GM15510 (cell line): ENCODE results near the gene DCHS2.

Experiments
- POLR2A ChIP-seq: IDR thresholded peaks from 3 replicates; pipeline ENCODE4 v1.6.1; 2011; ENCODE audit warnings: borderline replicate concordance; ENCODE audit not compliant: insufficient read length; ENCODE audit errors: extremely low read depth

Gene DCHS2

DNA sequence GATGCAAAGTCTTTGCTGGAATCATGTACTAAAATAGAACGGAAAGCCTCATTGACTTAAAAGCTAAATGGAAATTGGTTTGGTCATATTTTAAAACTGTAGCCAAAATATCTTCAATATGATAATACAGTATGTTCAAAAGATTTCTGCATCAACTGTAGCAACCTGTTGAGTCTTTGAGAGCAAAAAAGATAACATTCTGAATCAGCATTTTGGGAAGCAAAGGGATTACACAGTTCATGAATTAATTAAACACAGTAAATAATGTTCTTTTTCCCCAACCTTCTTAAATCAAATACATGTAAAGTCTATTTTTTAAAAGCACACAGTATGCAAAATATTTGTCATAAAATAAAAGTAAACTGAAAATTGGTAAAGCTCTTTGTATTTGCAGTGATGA, 50.5 kb downstream of the DCHS2 start:
- TF ChIP-seq POLR2A, result no peak

DNA sequence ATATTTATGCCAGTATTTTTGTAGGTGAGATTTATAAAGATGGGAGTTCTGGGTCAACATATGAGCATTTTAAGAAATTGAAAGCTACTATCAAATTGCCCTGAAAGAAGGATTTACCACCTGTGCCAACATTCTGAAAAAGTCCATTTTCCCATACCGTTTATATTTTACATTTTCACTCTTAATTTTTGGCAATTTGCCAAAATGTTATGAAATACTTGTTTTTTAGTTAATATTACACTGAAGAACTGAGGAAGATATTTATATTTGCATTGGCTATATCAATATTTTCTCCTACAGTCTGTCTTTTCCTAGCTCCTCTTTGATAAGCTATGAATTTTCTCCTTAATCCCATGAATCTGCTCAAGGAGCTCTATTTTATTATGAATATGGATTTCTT, 52.4 kb downstream of the DCHS2 start:
- TF ChIP-seq POLR2A, result no peak

DNA sequence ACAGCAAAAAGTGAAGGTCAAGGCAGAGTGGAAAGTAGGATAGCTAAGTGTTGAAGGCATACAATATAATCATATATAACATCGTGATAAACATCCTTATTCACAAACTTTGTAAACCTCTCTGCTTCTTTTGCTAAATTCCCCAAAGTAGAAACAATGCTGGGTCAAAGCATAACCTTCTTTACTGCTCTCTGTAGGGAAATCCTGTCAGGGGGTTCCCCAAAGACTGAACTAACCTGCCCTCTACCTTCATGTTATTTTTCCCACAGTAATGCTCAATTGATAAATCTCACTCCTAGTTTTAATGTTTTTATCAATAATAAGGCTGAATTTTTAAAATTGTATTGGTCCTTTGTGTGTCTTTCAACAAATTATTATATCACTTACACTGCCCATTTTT, 55.7 kb downstream of the DCHS2 start:
- TF ChIP-seq POLR2A, result no peak

DNA sequence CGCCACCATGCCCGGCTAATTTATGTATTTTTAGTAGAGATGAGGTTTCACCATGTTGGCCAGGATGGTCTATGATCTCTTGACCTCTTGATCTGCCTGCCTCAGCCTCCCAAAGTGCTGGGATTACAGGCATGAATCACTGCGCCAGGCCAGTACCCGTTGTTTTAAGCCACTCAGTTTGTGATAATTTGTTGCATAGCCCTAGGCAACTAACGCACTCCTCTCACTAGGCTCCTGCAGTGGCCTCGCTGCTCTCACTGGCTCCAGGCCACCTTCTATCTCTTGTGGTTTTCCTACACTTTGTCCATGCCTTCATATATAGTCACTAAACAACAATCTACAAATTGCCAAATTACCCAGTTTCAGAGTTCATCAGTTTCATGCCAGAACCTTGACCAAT, 58.1 kb downstream of the DCHS2 start:
- TF ChIP-seq POLR2A, result no peak

DNA sequence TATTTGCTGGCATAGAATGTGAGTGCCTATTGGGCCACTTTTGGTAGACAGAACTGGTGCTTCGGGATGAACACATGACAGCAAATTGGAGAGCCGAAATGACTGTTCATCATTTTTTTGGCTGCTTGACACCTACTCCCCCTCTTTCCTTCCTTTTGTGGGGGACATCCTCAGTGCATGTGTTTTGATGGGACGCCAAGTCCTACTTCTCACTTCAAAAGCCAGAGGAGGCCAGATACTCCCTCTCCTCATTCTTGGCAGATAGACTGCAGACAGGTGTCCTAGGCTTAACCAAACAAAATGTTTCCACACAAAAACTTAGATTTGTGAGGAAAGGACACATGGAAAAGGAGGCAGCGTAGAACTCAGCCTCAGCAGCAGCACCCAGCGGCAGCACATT, 62.4 kb downstream of the DCHS2 start:
- TF ChIP-seq POLR2A, result no peak

DNA sequence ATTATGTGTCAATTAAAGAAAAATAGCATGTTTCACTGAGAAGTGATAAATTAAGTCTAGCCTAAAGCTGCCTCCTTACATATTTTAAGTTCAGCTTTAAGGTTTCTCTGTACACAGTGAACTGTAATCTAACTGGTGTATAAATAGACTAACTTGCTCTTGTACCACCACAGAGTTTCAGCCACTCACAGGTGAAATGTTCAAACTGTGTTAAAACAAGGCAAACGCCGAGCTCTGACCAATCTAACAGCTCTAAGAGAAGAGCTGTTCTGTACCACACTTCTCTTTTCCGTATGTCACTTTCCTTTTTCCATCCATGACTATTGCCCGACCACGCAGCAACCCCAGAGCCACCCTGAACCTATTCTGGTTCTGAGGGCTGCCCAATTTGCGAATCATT, 64.5 kb downstream of the DCHS2 start:
- TF ChIP-seq POLR2A, result no peak

DNA sequence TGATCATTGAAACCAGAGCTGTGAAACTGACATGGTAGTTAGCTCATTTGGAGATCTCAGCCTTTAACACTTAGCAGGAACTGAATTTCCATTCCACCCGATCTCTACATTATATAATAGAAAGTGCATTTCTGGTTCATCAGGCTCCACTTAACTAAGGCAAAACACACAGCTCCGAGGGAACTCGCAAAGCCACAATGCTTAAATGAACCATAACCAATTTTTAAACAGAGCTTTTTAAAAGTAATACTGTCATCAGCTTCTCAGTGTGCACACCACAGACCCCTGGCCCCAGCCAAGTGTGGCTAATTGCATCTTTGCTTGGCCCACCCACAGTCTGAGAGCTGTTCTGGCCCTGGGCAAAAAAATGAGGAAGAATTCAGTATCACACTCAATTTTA, 66.1 kb downstream of the DCHS2 start:
- no peak for TF ChIP-seq POLR2A

DNA sequence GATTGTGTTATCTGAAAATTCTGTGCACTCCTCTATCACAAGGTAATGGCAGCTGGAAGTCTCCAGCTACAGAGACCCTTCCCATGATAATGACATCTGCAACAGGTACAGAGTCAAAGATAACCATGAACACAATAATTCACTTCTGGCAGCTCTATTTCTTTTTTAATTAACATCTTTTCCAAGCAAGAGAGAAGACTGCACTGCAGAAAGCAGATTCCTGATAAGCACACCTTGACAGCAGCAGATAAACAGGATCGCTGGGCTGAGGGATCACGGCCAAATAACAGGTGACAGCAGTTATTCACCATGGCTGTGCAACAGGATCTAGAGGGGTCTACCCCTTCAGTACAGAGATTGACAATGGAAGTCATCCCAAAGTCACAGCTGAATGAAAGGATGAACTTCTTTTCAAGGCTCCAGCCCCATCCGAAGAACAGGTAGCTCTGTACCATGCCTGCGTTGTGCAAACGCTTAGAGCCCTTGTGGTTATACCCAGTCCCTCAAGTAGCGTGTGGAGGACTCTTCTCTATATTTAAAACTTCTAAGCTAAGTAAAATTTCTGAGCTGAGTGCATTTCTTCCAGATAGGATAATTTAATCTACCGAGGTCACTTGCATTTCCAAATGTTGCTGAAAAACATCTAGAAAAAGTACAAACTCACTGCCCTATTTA, 66.7 kb downstream of the DCHS2 start:
- no peak for TF ChIP-seq POLR2A

DNA sequence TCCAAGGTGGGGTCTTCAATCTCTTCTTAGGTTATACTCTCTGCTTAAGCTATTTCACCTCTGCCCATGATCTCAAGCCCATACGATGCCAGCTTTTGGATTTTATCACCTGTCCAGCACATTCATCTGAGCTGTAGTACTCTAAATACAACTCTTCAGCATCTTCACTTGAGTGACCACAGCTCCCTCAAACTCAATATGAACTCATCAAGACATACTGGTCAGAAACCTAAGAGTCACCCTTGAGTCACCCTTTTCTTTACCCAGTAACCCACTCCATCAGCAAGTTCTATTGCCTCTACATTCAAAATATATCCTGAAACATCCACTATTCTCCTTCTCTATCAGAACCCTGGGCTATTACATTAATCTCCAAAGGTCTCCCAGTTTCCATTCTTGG, 69.4 kb downstream of the DCHS2 start:
- no peak for TF ChIP-seq POLR2A

DNA sequence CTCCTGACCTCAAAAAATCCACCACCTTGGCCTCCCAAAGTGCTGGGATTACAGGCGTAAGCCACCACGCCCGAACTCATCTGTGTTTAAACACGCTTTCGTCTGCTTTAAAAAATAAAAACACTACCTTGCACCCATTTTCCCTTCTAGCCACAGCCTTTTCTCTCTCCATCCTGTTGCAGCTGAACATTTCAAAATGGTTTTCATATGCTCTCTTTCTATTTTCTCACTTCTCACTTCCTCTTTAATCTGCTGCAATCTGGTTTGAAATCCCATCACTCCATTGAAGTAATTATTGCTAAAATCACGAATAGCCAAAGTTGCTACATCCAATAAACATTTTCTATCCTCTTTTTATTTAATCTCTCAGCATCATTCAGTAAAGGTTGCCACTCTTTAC, 70.0 kb downstream of the DCHS2 start:
- TF ChIP-seq POLR2A, result no peak

DNA sequence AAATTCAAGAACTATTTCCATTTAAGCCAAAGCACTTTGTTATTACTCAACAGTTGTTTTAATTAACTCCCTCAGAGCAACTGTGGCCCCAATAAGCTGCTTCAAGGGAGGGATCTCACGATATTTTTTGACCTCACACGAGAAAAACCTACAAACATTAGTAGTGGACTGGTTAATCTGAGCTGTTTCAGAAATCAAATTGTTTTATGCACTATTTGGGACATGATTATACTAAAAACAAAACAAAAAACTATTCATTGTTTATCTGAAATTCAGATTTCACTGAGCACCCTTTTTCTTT, 74.3 kb downstream of the DCHS2 start:
- TF ChIP-seq POLR2A, result no peak

DNA sequence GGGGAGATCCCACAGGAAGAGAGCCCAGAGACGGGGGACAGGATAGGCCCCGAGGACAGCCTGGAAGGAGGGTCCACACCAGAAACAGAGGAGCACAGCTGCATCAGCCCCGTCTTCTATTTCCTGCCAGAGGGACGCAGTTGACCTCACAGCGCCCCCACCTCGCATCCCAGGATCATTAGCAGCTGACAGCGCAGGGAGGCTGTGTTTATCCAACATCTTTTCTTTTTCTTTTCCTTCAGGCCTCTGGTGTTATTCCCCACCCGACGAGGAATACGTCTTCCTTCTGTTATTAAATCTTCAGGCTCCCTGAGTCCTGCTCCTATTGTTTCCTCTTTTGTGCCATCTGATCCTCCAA, 75.4 kb downstream of the DCHS2 start:
- no peak for TF ChIP-seq POLR2A

DNA sequence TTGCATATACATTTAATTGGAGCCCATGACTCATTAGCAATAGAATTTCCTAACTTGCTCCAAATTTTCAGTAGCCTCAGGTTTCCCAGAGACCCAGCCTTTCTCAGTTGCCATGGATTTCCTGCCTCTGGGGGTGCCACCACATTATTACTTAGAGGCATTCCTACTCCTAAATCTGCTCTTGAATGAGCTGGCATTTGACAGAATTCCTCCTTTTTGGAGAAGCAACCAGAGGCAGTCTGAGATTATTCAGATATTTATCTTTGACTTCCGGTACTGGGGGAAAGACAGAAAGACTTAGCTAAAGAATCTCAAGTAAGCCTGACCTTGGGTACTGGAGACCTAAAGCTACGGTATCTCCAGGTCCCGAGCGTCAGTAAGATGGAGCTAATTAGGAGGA, 76.3 kb downstream of the DCHS2 start:
- no peak for TF ChIP-seq POLR2A

DNA sequence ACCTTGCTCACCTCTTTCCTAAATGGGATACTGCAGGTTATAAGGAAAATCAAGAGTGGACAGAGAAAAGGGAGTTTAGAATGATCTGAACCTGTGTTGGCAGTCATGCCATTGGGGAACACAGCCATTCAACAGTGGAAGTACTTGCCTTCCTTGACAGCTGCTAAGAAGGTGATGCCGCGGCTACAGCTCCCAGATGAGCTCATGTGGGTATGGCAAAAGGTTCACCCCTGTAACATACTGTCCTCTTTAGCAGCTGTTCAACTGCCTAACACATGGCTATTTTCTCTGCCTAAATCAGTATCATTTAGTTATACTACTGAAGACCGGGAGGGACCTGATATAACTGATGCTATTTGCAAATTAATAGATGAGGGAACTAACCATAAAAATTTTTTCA, 76.8 kb downstream of the DCHS2 start:
- no peak for TF ChIP-seq POLR2A

DNA sequence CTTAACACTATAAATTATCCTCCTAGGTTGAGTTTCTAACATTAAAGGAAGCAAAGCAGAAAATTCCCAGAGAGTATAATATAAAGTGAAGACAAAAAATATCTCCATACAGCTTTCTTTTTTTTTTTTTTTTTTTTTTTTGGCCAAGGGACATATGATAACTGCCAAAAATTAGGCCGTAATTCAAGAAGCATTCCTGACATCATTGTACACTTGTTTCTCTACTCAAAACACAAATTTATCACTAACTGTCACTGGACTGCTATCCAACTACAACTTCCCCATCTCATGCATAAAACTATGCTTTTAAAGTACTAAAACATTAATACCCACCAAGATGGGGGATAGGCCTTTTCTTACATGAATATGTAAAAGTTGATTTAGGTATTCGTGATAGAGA, 77.2 kb downstream of the DCHS2 start:
- no peak for TF ChIP-seq POLR2A

DNA sequence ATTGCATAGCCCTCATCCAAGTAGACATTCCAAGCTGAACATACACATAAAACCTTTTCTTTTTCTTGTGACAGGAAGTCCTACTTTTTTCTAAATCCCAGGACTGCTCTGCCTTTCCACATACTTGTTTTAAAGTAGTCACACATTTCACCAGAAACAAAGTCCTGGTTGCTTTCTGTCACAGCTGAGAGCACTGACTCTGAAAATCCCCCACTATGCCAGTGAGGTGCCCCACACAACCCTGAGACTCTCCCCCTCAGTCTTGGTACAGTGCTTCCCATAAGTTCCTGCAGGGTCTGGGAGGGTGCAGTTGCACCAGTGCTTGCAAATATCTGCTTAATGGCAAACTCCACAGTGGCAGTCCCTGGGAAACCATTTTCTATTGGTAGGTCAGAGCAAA, 84.2 kb downstream of the DCHS2 start:
- TF ChIP-seq POLR2A, result no peak

DNA sequence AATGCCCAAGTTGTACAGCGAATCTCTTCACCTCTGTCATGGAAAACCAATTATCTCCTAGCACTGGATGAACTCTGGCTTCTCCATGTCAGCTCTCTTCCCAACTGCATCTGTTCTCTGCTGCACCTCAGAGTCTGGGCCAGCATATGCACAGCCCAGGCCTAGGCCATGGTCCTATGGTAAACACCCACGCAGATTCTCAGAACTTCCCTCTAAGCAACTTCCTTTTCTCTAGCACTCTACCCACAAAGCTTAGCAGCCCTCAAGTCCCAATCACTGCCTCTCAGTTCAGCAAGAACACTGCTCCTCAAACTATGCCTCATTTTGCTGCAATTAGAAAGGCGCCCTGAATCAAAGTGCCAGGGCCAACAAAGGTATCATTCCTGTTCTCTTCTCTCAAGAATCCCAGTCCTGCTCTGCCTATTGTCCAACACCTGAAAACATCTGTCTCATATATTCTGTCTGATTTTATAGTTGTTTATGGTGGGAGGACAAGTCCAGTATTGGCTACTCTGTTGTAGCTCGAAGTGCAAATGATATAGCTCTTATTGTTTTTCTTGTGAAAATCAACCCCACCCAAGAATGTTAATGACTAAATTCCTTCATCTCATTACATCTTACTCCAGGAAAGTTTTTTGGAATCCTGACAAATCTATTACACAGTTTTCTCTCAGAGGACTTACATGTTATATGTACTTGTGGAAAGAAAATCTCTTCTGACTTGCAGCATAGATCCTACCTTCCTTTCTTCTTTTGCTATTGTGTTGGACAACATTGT, 85.4 kb downstream of the DCHS2 start:
- TF ChIP-seq POLR2A, result no peak

DNA sequence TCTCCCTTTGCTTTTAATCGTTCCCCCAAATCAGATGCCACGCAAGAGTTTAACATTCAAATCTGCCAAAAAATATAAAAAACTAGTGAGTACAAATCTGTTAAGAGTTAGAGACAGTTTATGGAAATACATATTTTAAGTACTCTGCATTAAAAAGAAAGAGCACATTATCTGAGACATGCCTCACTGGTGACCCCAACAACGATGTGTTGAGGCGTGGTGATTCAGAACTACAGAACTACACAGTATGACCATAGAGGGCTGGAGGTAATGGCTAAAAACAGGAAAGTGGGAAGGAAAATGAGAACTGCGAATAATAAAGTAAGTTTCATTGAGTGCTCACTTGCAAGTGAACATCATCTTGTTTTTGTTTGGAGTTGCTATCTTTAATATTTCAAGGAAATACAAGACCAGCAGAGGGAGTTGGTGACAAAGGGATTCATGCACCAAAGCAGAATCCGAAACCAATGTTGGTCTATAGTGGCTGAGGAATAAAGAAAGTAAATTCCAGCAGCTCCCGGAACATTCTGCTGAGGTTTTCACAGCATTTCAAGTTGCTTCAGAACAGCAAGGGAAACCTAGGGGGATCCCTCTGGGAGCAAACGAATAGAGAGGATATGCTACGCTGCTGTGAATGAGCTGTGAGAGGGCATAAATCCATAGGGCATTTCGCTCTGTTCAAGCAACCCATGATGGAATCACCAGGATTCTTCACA, 92.2 kb downstream of the DCHS2 start:
- no peak for TF ChIP-seq POLR2A
